ENCODE measurements around the gene TEX36.
"Not testable (repeated sequence)": the region's sequence is repeated elsewhere in the genome, so short reads cannot be mapped to it uniquely, and the experiment has no call there.

Gene TEX36

DNA sequence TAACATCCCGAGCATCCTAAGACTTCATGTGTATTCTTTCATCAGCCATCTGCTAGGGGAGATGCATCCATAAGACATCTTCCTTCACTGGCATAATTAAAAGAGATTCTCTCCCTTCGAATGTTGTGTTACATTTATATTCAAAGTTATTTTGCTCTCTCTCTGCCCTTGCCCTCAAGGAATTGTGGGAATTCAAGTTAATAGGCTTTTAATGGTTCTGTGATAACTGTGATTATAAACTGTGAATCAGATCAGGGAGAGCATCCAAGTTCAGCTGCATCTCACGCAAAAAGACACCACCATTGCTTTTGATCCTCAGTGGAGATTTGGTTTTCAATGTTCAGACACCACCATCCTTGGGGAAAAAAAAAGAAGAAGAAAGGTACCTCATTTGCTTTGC lies 9.2 kb upstream of the TEX36 start:
- no peak for DNase-seq

DNA sequence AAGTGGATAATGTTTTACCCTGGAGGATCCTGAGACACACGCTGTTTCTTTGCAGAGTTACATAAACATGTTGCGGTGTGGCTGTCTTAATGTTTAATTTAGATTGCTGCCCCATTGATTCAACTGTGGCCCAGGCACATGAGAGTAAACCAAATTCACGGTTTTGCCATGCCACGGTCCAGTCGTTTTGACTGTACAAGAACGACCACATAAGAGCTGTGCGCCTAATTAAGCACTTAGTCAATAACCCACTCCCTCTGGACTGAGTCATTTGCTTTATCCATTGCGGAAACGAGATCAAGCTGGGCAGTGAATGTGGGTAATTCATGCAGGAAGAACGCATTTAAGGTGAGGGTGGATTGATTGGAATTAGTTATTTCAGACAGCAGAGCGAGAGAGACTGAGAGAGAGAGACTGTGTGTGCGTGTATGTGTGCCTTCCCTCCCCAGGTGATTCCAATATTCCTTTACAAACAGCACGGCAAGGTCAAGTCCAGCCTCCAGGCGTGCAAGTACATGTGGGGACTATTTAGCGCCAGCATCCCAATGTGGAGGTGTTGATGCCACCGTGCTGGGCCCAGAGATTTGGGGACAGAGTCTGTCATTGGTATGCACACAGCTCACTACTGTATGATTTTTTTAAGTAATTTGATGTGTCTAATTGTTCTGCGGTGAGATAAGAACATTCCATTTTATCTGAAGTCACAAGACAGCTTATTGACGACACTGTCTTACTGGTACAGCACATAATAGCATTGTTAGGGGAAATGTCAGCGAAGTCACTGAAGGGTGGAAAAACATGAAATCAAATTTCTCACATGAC lies 8.4 kb upstream of the TEX36 start:
- DNase-seq, result peak; percentile 5 to 33 (median 28)

- peak in 2 of 3 experiments; percentile 8 to 30 for DNase-seq
Observed at GRCh38 chr10:125689955-125690569, 7.1 kb upstream of the TEX36 start.

GRCh38 chr10:125687507-125688185 lies 4.7 kb upstream of the TEX36 start:
- no peak for DNase-seq

DNA sequence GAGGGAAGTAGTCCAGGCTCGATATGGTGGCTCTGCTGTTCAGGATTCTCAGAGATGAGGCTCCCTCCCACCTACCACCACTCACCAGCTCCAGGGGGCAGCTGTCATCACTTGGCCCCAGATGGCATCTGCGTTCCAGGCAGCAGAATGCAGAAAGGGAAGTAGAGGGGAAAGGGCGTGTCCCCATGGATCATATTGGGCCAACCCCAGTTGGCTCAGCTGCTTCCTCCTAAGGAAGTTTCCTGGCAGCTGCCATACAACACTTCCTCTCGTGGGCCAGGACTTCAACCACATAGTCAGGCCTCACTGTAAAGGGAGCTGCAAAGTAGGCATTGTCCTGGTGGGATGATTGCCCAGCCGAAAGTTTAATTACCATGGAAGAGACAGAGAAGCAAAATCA lies 1.6 kb upstream of the TEX36 start:
- no peak for DNase-seq

GRCh38 chr10:125683821-125684220 lies 858 bp upstream of the TEX36 start:
- DNase-seq, result no peak

DNA sequence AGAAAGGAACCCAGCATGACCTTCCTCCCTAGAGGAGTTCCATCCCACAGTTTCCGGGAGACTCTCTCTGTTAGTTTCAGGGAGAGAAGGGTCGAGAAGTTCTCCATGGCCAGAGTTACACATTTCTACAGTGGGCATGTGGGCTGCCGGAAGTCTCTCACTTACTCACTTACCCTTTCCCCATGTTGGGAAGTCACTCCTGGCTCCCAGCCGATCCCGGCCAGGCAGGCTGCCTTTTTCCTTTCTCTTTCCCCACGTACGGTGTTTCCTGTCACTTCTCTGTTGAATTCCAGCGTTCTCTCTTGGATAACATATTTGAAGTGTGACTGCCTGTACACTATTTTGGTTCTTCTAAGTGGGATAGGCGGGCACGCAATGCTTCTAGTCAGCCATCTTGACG lies 3.5 kb downstream of the TEX36 start:
- DNase-seq, result no peak

GRCh38 chr10:125672884-125673283 lies 10.1 kb downstream of the TEX36 start:
- no peak for DNase-seq

GRCh38 chr10:125662584-125662983 lies 20.4 kb downstream of the TEX36 start:
- DNase-seq, result no peak

DNA sequence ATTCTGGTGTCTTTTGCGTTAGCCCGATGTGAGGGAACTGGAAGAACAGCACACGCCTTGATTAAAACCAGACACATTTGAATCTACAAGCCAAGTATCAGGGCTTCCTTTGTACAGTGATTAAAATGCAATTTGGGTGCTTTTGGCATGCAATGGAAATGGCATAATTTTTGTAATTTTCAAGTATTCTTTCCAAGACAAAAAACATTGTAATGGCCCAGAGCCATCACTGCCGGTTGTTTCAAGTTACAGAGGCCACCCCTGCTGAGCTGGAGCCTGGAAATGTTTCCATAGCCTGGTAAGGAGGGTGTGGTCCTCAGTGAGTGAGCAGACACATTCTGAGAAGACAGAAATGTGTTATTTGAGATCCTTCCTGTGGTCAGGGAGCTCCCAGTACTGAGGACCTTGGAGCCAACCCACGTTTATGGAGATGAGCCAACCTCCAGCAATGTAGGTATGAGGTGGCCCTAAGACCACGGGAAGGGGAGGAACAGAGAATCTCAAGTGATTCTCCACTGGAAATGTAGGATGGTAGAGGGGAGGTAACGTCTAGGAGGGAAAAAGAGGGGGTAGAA lies 20.9 kb downstream of the TEX36 start:
- peak in 1 of 3 experiments; percentile 38 for DNase-seq

GRCh38 chr10:125661431-125661940 lies 21.5 kb downstream of the TEX36 start:
- DNase-seq, result no peak

- DNase-seq, result no peak
Observed at GRCh38 chr10:125659071-125659470, 23.9 kb downstream of the TEX36 start.

GRCh38 chr10:125656523-125656922 lies 26.4 kb downstream of the TEX36 start:
- no peak for DNase-seq

- not testable (repeated sequence) for DNase-seq
Observed at GRCh38 chr10:125653113-125653512, 29.9 kb downstream of the TEX36 start.

DNA sequence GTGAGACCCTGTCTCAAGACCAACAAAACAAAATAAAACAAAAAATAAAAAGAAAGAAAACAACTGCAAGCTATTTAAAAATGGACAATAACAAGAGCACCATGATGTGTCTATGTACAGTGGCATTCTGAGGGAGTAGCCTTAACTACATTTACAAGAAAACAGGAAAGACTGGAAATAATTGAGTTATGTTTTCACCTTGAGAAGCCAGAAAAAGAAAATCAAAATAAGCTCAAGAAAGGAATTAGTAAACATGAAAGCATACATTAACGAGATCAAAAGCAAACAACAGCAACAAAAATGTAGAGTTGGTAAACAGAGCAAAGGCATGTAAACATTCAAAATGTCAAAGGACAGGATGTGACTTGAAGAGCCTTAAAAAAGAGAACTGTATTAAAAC lies 36.7 kb downstream of the TEX36 start:
- no peak for DNase-seq

DNA sequence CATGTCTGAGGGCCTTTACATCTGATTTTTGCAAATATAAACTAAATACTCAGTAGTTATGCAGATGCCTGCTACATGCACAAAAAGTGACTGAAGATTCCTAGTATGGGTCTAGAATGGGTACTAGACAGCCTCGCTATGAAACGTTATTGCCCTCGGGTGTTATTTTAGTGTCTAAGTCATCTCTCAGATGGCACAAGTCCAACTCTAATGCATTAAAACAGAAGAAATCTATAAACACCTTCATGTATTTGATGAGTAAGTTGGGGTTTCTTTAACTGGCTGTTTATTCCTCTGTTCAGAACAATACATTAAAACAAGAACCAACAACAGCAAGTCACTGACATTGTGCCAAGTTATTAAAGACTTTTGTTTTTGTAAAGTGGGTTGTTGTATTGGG lies 41.6 kb downstream of the TEX36 start:
- no peak for DNase-seq

GRCh38 chr10:125640653-125641052 lies 42.3 kb downstream of the TEX36 start:
- no peak for DNase-seq

DNA sequence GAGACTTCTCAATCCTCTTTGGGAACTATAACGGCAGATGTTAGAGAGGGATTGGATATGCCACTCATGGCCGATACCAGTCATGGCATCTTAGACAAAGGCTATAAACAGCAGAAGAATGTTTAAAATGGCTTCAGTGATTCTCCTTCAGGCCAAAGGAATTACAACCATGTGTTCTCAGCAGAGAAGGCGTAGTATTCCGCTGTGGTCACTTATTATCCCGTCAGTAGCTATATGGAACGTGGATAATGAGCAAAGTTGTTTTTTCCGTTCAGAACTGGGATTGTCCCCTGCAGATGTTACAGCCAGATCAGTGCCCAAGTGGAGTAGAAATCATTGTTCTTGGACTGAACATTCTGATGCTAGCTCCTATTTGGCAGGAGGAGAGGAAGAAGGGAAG lies 43.1 kb downstream of the TEX36 start:
- no peak for DNase-seq

- no peak for DNase-seq
Observed at GRCh38 chr10:125638555-125638954, 44.4 kb downstream of the TEX36 start.

- DNase-seq, result no peak
Observed at GRCh38 chr10:125637496-125637895, 45.5 kb downstream of the TEX36 start.

DNA sequence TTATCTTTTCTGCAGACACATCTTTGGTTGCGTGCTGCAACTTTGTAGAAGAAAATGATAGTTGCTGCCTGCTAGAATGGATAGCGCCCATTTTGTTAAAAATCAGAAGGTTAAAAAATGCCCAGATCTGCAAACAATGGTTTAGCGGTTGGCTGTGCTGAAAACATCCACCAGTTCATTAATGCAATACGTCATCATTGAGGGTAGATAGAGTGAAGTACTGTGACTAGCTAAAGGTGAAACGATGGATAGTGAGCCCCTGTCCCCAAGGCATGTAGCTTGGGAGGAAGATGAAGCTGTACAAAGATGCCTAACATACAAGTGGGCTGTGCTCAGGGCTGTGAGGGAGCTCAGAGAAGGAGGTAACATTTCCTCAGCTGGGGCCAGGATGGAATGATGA lies 48.4 kb downstream of the TEX36 start:
- DNase-seq, result no peak

DNA sequence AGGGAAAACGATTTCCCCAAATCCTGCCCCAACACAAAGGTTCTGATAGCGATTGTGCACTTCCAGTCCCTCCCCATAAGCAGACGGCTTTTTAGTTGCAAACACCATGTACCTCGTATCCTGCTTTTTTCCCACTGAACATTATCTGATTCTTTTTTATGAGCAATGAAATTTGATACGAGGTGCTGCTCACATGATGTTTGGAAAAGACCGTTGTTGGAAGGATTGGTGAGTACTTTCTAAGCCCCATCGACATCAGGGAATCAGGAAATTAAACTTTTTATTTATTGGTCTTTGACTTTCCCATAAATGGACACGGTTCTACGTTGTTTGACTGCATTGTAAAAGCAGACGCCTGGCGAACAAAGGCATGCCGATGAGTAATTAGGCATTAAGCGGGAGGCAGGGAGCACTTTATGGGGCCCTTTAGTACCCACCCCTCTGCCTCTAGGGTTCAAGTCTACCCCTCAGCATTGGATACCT lies 49.4 kb downstream of the TEX36 start:
- DNase-seq, result peak; percentile 23 to 62 (median 25)

DNA sequence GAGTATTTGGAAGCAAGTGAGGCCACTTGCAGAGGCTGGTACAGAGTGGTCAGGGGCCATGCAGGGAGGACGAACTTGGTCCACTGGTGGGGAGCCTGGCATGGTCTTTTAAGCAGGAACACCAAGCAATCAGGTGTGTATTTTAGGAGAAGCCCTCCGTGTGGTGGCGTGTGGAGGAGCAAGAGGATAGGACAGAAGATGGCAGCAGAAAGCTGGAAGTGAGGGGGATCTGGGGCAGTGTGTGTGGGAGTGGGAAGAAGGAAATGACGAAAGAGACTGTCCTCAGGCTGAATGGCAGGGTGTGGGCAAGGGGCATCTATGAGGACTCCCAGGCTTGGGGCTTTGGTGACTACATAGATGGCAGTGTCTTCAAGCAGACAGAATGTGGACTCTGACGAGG lies 51.2 kb downstream of the TEX36 start:
- DNase-seq, result no peak

Data from NCI-H1417 (cell line).